ENCODE measurements around the gene ZFHX3. TPM values are rescaled to one million over a fixed set of nuclear protein-coding genes. Genes with fewer than 3 reads are reported as not detected.

Gene ZFHX3
- total RNA-seq, 1 donor from 2014 or later = 8.1 TPM

- intact Hi-C loops (cut with micrococcal nuclease) = loop anchor here (10.0 kb wide), 1 partner anchor 77 kb away; no protein-coding TSS in a partner anchor
- ATAC-seq = no peak
These were observed 189.9 kb downstream of the ZFHX3 start for GRCh38 chr16:72857834-72858664.

GRCh38 chr16:72856797-72857196 is 191.1 kb downstream of the ZFHX3 start:
- intact Hi-C loops (cut with micrococcal nuclease) = loop anchor here (10.0 kb wide), 1 partner anchor 78 kb away; no protein-coding TSS in a partner anchor
- ATAC-seq (no peak), DNase-seq (no peak)

More at GRCh38 chr16:72857834-72858664, 189.9 kb downstream of the ZFHX3 start:
- no peak for DNase-seq

GRCh38 chr16:72854267-72854959 is 193.5 kb downstream of the ZFHX3 start:
- ATAC-seq = no peak
- no peak for DNase-seq
- intact Hi-C loops (cut with micrococcal nuclease) = loop anchor here (10.0 kb wide), 1 partner anchor 80 kb away; no protein-coding TSS in a partner anchor

GRCh38 chr16:72853575-72854266 is 194.2 kb downstream of the ZFHX3 start:
- ATAC-seq = no peak
- no peak for DNase-seq
- intact Hi-C loops (cut with micrococcal nuclease) = loop anchor here (10.0 kb wide), 1 partner anchor 81 kb away; no protein-coding TSS in a partner anchor

GRCh38 chr16:72852421-72852820 is 195.5 kb downstream of the ZFHX3 start:
- intact Hi-C loops (cut with micrococcal nuclease) = loop anchor here (10.0 kb wide), 1 partner anchor 82 kb away; no protein-coding TSS in a partner anchor
- ATAC-seq (no peak), DNase-seq (no peak)

GRCh38 chr16:72850853-72851252 is 197.1 kb downstream of the ZFHX3 start:
- ATAC-seq (peak; percentile 5), DNase-seq (no peak)
- intact Hi-C loops (cut with micrococcal nuclease) = loop anchor here (10.0 kb wide), 1 partner anchor 84 kb away; no protein-coding TSS in a partner anchor

- ATAC-seq (no peak), DNase-seq (no peak)
- intact Hi-C loops (cut with micrococcal nuclease) = loop anchor here (10.0 kb wide), 1 partner anchor 85 kb away; no protein-coding TSS in a partner anchor
These were observed 197.9 kb downstream of the ZFHX3 start for GRCh38 chr16:72850021-72850420.

- peak; percentile 84 for ATAC-seq
- intact Hi-C loops (cut with micrococcal nuclease) = no loop called here
These were observed 198.9 kb downstream of the ZFHX3 start for GRCh38 chr16:72848759-72849664.

GRCh38 chr16:72848028-72848400 is 199.9 kb downstream of the ZFHX3 start:
- ATAC-seq = no peak
- intact Hi-C loops (cut with micrococcal nuclease) = no loop called here

More at GRCh38 chr16:72848759-72849664, 198.9 kb downstream of the ZFHX3 start:
- peak; percentile 93 for DNase-seq

GRCh38 chr16:72847187-72848027 is 200.5 kb downstream of the ZFHX3 start:
- intact Hi-C loops (cut with micrococcal nuclease) = no loop called here
- DNase-seq (no peak), ATAC-seq (peak; percentile 49)

More at GRCh38 chr16:72848028-72848400, 199.9 kb downstream of the ZFHX3 start:
- no peak for DNase-seq

- no peak for ATAC-seq
- DNase-seq = no peak
- intact Hi-C loops (cut with micrococcal nuclease) = no loop called here
These were observed 201.3 kb downstream of the ZFHX3 start for GRCh38 chr16:72846594-72846993.

- intact Hi-C loops (cut with micrococcal nuclease) = no loop called here
- DNase-seq = no peak
These were observed 202.5 kb downstream of the ZFHX3 start for GRCh38 chr16:72845322-72846020.

GRCh38 chr16:72844225-72844920 is 203.6 kb downstream of the ZFHX3 start:
- DNase-seq = no peak
- intact Hi-C loops (cut with micrococcal nuclease) = no loop called here
- ATAC-seq = no peak

More at GRCh38 chr16:72845322-72846020, 202.5 kb downstream of the ZFHX3 start:
- no peak for ATAC-seq

- DNase-seq = no peak
- no peak for ATAC-seq
These were observed 206.4 kb downstream of the ZFHX3 start for GRCh38 chr16:72841506-72841905.

GRCh38 chr16:72840631-72841381 is 207.1 kb downstream of the ZFHX3 start:
- ATAC-seq (peak; percentile 18), DNase-seq (no peak)
- intact Hi-C loops (cut with micrococcal nuclease) = no loop called here

More at GRCh38 chr16:72841506-72841905, 206.4 kb downstream of the ZFHX3 start:
- intact Hi-C loops (cut with micrococcal nuclease) = no loop called here
